GM18505 (cell line): ENCODE data around the gene ASB15.

Experiments
- ATAC-seq: cut with Tn5 transposase; IDR thresholded peaks from one replicate; pipeline ENCODE4 v1.9.1; 2021; ENCODE audit not compliant: unreplicated experiment
- POLR2A ChIP-seq: IDR thresholded peaks from 4 replicates; pipeline ENCODE4 v1.6.1; 2011; ENCODE audit warnings: borderline replicate concordance; ENCODE audit not compliant: insufficient read depth, insufficient read length; ENCODE audit errors: extremely low read depth

The ASB15 gene

DNA sequence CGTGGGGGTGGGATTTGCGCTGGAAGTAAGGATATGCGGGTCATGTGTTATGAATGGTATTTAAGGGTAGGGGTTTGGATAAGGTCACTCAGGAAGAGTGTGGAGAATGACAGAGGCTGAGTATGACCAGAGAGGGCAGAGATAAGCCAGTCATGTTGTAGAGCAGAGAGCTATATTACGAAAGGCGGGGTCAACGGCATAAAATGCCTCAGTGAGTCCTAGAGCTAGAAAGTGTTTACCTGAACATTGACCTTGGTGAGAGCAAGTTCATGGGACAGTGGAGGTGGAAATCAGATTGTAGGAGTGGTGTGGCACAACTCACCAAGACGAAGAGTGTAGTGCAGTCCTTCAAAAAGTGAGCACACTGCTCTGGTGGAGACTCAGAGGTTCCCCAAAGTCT is 67.9 kb downstream of the ASB15 start:
- ATAC-seq = no peak
- no peak for TF ChIP-seq POLR2A

- no peak for ATAC-seq
- no peak for TF ChIP-seq POLR2A
These were observed 71.6 kb downstream of the ASB15 start for GRCh38 chr7:123673137-123673732.

DNA sequence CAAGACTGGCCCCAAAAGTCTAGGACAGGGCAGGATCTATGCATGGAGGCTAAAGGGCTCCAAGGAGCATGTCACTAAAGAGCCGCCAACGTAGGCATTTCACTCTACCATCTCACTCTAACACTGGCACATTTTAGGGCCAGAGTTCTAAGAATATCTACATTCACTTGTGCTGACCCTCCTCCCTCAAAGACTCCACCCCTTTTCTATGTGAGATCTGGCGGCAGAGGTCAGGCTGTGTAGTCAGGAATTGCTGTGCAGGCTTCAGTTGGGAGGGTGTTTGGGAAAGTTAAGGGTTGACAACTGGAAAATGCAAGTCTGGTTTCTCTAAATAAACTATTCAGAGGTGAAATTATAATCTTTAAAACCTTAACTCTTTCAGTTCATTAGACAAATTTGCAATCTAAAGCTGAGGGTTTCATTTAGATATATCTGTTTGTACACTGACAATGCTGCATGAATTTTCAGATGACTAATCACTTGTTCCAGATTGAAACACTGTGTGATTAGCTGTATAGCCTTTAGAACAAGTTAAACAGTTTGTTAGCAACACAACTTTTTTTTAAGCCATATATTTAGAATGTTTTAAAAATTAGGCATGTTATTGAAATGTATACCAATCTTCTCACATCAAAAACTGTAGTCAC is 72.3 kb downstream of the ASB15 start:
- no peak for ATAC-seq
- no peak for TF ChIP-seq POLR2A

- ATAC-seq = no peak
- no peak for TF ChIP-seq POLR2A
These were observed 73.0 kb downstream of the ASB15 start for GRCh38 chr7:123674399-123675180.

- no peak for ATAC-seq
- no peak for TF ChIP-seq POLR2A
These were observed 73.5 kb downstream of the ASB15 start for GRCh38 chr7:123675181-123675473.

DNA sequence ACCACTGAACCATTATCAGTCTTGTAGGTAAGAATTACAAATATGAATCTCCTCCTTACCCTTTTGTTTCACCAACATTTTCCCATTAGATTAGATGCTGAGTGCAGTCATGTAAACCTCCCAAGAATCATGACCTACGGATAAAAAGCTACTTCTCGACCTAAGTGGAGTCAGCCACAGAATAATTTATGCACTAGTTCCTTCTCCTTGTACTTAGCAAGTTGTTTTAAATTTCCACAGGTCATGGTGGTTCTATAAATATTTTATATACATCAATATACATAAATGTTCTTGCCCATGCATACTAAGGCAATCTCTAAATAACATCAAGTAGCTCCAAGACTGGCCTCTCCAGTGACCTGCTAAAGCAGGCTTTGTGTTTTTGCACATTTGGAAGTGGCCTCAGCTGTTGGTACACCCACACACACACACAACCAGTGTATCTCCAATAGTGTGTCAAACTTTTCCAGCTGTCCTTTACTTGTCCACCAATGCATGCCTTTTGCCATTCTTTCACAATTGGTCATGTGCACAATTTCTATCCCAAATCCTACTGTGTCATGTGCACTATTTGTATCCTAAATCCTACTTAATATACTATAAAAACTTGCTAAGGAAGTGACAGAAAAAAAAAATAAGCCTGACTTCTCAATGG is 75.6 kb downstream of the ASB15 start:
- ATAC-seq = no peak
- TF ChIP-seq POLR2A = no peak

- TF ChIP-seq POLR2A = no peak
- no peak for ATAC-seq
These were observed 78.0 kb downstream of the ASB15 start for GRCh38 chr7:123679614-123680013.

DNA sequence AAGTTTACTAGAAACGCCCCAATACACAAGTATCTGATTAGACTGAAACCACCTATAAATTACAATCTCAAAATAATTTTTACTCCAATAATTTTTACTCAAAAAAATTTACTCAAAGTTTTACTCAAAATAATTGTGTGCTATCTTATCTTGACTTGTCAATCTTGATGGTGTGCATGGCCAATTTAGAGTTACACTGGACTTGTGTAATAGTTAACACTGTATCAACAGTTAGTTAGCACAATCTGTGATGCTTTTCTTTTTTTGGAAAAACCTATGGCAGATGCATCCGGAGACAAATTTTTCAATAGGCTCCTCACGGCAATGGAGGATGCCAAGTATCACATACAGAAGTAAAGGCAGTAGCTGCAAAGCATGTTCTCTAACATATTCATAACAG is 79.0 kb downstream of the ASB15 start:
- no peak for ATAC-seq
- no peak for TF ChIP-seq POLR2A

DNA sequence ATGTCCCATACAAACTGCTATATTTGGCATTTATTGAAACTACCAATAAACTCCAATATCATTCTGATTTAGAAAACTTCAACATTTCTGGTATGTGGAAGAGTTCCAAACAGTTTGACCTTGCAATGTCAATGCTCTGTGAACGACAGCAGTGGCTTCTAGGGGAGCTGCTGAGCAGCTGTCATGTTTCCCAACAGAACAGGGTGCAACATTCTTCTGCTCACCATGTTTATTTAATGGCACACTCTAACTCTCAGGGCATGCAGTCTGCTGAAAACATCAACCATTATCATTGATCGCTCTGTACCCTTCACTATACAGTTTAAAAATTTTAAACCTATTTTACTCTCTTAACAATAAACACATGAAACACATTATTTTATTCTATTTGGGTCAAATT is 79.9 kb downstream of the ASB15 start:
- no peak for TF ChIP-seq POLR2A
- ATAC-seq = no peak

DNA sequence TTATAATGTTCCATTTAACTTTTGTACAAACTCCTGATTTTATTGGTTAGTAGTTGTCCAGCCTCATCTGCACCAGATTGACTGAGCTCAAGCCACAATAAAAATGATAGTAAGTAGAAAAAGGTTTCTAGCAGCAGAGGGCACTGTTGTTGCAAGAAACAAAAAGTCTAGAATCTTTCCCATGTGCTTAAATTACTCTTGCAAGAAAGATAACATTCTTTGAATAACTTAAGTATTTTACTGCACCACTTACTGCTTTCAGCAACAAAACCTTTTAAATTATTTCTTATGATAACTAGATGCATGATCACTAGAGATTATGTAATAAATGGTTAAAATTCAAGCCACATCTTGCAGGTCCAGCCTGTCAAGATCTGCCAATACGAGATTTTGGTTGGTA is 81.1 kb downstream of the ASB15 start:
- TF ChIP-seq POLR2A = no peak
- peak; percentile 63 for ATAC-seq

DNA sequence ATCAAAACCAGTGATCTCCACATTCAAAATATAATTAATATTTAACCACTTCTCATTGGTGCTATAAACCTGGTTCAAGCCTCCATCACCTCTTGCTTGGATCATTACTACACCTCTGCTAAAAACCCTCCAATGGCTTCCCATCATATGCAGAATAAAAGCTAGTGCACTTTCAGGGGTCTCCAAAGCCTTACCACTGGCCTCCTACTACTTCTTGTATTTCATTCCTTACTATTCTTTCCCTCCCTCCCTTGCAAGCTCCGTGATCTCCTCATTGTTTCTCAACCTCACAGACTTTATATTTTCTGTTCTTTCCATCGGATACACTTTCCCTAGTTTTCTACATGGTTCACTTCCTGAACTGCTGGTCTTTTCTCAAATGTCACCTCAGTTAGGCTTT is 85.5 kb downstream of the ASB15 start:
- no peak for TF ChIP-seq POLR2A
- ATAC-seq = no peak

- TF ChIP-seq POLR2A = no peak
- ATAC-seq = no peak
These were observed 86.1 kb downstream of the ASB15 start for GRCh38 chr7:123687727-123688126.
